Activated CD8-positive, alpha-beta memory T cell treated with anti-CD3 and anti-CD28 coated beads, Interleukin-2, amount 10 ng/mL, durations not matched to agents 7 days and 5 days (primary cell): Measurements from ENCODE around the gene GPR6. TPM values are rescaled to one million over a fixed set of nuclear protein-coding genes. Genes with fewer than 3 reads are reported as not detected.

ENCODE experiments used
- ATAC-seq: fragments of 150-1000 bp; cut with Tn5 transposase; one replicate; pipeline ENCODE4 v1.10.0; 2021; ENCODE audit warnings: moderate library complexity
- CTCF ChIA-PET: fragments of 350-600 bp; sonication (Branson Sonifier 250); formaldehyde crosslinking; loops from one replicate; lab custom pipeline; 2021; ENCODE audit warnings: antibody characterized with exemption; lab: Charles Lee
- DNase-seq: peaks from one replicate; pipeline ENCODE4 v3.0.0-alpha.2; 2020
- H3K27ac Mint-ChIP-seq: one replicate; pipeline ENCODE4 v1.8.0; 2021; ENCODE audit warnings: mild to moderate bottlenecking, mixed read lengths
- H3K27me3 Mint-ChIP-seq: one replicate; pipeline ENCODE4 v1.8.0; 2021; ENCODE audit warnings: mixed read lengths
- H3K36me3 Mint-ChIP-seq: one replicate; pipeline ENCODE4 v1.8.0; 2021; ENCODE audit warnings: mild to moderate bottlenecking, mixed read lengths
- H3K4me1 Mint-ChIP-seq: one replicate; pipeline ENCODE4 v1.8.0; 2021; ENCODE audit warnings: mixed read lengths
- H3K4me3 Mint-ChIP-seq: one replicate; pipeline ENCODE4 v1.8.0; 2021; ENCODE audit warnings: mild to moderate bottlenecking, moderate library complexity, mixed read lengths
- H3K9me3 Mint-ChIP-seq: one replicate; pipeline ENCODE4 v1.8.0; 2022; ENCODE audit warnings: low read depth, mixed read lengths
- total RNA-seq, 2 experiments: library from RNA; stranded (reverse); gene quantifications; one replicate each; pipeline ENCODE4 v1.2.3, GENCODE V29; 2021

GPR6 gene
- total RNA-seq, 2 experiments from 2014 or later, result not detected

GRCh38 chr6:109966299-109966698 is 11.8 kb upstream of the GPR6 start:
- no peaks in the 10 kb centered on the region for H3K4me1 Mint-ChIP-seq
- H3K9me3 Mint-ChIP-seq, result no peaks in the 10 kb centered on the region
- H3K36me3 Mint-ChIP-seq, result no peaks in the 10 kb centered on the region
- ATAC-seq, result no peak
- no peak overlapping the region for H3K27ac Mint-ChIP-seq
- peaks cover 10% of the 10 kb centered on the region for H3K27me3 Mint-ChIP-seq
- no peak overlapping the region for H3K4me3 Mint-ChIP-seq
- DNase-seq, result no peak
- CTCF ChIA-PET, result no interaction called here

- no peaks in the 10 kb centered on the region for H3K4me1 Mint-ChIP-seq
- peaks cover 3% of the 10 kb centered on the region for H3K36me3 Mint-ChIP-seq
- H3K27me3 Mint-ChIP-seq, result peaks cover 59% of the 10 kb centered on the region
- no peak overlapping the region for H3K4me3 Mint-ChIP-seq
- CTCF ChIA-PET, result interaction anchor here (1.6 kb wide), 1 partner anchor 62 kb away, joined by 6 read pairs; no protein-coding TSS in a partner anchor
- peaks cover 2% of the 10 kb centered on the region for H3K9me3 Mint-ChIP-seq
- no peak for DNase-seq
- H3K27ac Mint-ChIP-seq, result no peak overlapping the region
- no peak for ATAC-seq
These were observed 329 bp upstream of the GPR6 start for GRCh38 chr6:109977791-109978173.

- Mint-ChIP-seq H3K4me3 (no peak overlapping the region), H3K27me3 (peaks cover 60% of the 10 kb centered on the region), H3K4me1 (no peaks in the 10 kb centered on the region), H3K9me3 (peaks cover 2% of the 10 kb centered on the region), H3K36me3 (peaks cover 3% of the 10 kb centered on the region), H3K27ac (no peak overlapping the region)
- no peak for ATAC-seq
- CTCF ChIA-PET, result interaction anchor here (1.2 kb wide), 1 partner anchor 9 kb away, joined by 3 read pairs; no protein-coding TSS in a partner anchor
- DNase-seq, result no peak
These were observed 1.2 kb downstream of the GPR6 start for GRCh38 chr6:109979033-109979921.

GRCh38 chr6:109984410-109984809 is 6.3 kb downstream of the GPR6 start:
- ATAC-seq (no peak), DNase-seq (no peak)
- Mint-ChIP-seq H3K4me1 (no peaks in the 10 kb centered on the region), H3K4me3 (no peak overlapping the region), H3K27me3 (peaks cover 34% of the 10 kb centered on the region), H3K9me3 (peaks cover 4% of the 10 kb centered on the region), H3K27ac (no peak overlapping the region), H3K36me3 (peaks cover 3% of the 10 kb centered on the region)
- CTCF ChIA-PET, result no interaction called here

- Mint-ChIP-seq H3K9me3 (peaks cover 2% of the 10 kb centered on the region), H3K4me3 (no peak overlapping the region), H3K27ac (no peak overlapping the region), H3K36me3 (no peaks in the 10 kb centered on the region), H3K27me3 (peaks cover 27% of the 10 kb centered on the region), H3K4me1 (no peaks in the 10 kb centered on the region)
- ATAC-seq, result no peak
- CTCF ChIA-PET, result interaction anchor here (1.2 kb wide), 1 partner anchor 52 kb away, joined by 3 read pairs; no protein-coding TSS in a partner anchor
- DNase-seq, result no peak
These were observed 9.1 kb downstream of the GPR6 start for GRCh38 chr6:109987196-109987595.

- H3K27me3 Mint-ChIP-seq, result peaks cover 31% of the 10 kb centered on the region
- no peaks in the 10 kb centered on the region for H3K4me1 Mint-ChIP-seq
- CTCF ChIA-PET, result no interaction called here
- no peak overlapping the region for H3K4me3 Mint-ChIP-seq
- no peaks in the 10 kb centered on the region for H3K36me3 Mint-ChIP-seq
- no peak for ATAC-seq
- H3K27ac Mint-ChIP-seq, result no peak overlapping the region
- no peak for DNase-seq
- peaks cover 2% of the 10 kb centered on the region for H3K9me3 Mint-ChIP-seq
These were observed 13.3 kb downstream of the GPR6 start for GRCh38 chr6:109991201-109992101.

GRCh38 chr6:109998159-109998785 is 20.2 kb downstream of the GPR6 start:
- ATAC-seq (no peak), DNase-seq (no peak)
- Mint-ChIP-seq H3K27ac (no peak overlapping the region), H3K36me3 (no peaks in the 10 kb centered on the region), H3K9me3 (no peaks in the 10 kb centered on the region), H3K27me3 (peaks cover 26% of the 10 kb centered on the region), H3K4me3 (no peak overlapping the region), H3K4me1 (no peaks in the 10 kb centered on the region)
- CTCF ChIA-PET, result interaction anchor here (2.2 kb wide), 1 partner anchor 41 kb away, joined by 5 read pairs; no protein-coding TSS in a partner anchor

- peaks cover 24% of the 10 kb centered on the region for H3K27me3 Mint-ChIP-seq
These were observed 21.6 kb downstream of the GPR6 start for GRCh38 chr6:109999740-110000139.

GRCh38 chr6:110002676-110003075 is 24.6 kb downstream of the GPR6 start:
- no peaks in the 10 kb centered on the region for H3K36me3 Mint-ChIP-seq
- H3K27me3 Mint-ChIP-seq, result peaks cover 40% of the 10 kb centered on the region
- no peak for DNase-seq
- no peak for ATAC-seq
- CTCF ChIA-PET, result interaction anchor here (1.1 kb wide), 1 partner anchor 37 kb away, joined by 3 read pairs; no protein-coding TSS in a partner anchor
- no peaks in the 10 kb centered on the region for H3K9me3 Mint-ChIP-seq
- no peak overlapping the region for H3K4me3 Mint-ChIP-seq
- no peaks in the 10 kb centered on the region for H3K4me1 Mint-ChIP-seq
- H3K27ac Mint-ChIP-seq, result no peak overlapping the region

More at GRCh38 chr6:109999740-110000139, 21.6 kb downstream of the GPR6 start:
- Mint-ChIP-seq H3K27ac (no peak overlapping the region), H3K4me3 (no peak overlapping the region), H3K9me3 (no peaks in the 10 kb centered on the region), H3K4me1 (no peaks in the 10 kb centered on the region), H3K36me3 (no peaks in the 10 kb centered on the region)
- ATAC-seq (no peak), DNase-seq (no peak)
- CTCF ChIA-PET, result no interaction called here

GRCh38 chr6:110013386-110013785 is 35.3 kb downstream of the GPR6 start:
- H3K27ac Mint-ChIP-seq, result no peak overlapping the region
- H3K9me3 Mint-ChIP-seq, result no peaks in the 10 kb centered on the region
- DNase-seq (no peak), ATAC-seq (no peak)
- H3K27me3 Mint-ChIP-seq, result peaks cover 16% of the 10 kb centered on the region
- H3K4me1 Mint-ChIP-seq, result no peaks in the 10 kb centered on the region
- H3K4me3 Mint-ChIP-seq, result no peak overlapping the region
- no peaks in the 10 kb centered on the region for H3K36me3 Mint-ChIP-seq
- CTCF ChIA-PET, result no interaction called here

- CTCF ChIA-PET, result no interaction called here
- Mint-ChIP-seq H3K27ac (no peak overlapping the region), H3K4me1 (peaks cover 5% of the 10 kb centered on the region), H3K27me3 (peaks cover 14% of the 10 kb centered on the region), H3K4me3 (no peak overlapping the region), H3K36me3 (no peaks in the 10 kb centered on the region), H3K9me3 (no peaks in the 10 kb centered on the region)
- DNase-seq (no peak), ATAC-seq (no peak)
These were observed 37.1 kb downstream of the GPR6 start for GRCh38 chr6:110015206-110015605.

- Mint-ChIP-seq H3K27ac (no peak overlapping the region), H3K36me3 (no peaks in the 10 kb centered on the region), H3K27me3 (peaks cover 14% of the 10 kb centered on the region), H3K4me1 (peaks cover 20% of the 10 kb centered on the region), H3K4me3 (no peak overlapping the region), H3K9me3 (no peaks in the 10 kb centered on the region)
- DNase-seq (no peak), ATAC-seq (no peak)
- CTCF ChIA-PET, result interaction anchor here (1.3 kb wide), 1 partner anchor 23 kb away, joined by 3 read pairs; no protein-coding TSS in a partner anchor
These were observed 39.2 kb downstream of the GPR6 start for GRCh38 chr6:110017306-110017705.

- DNase-seq, result no peak
- CTCF ChIA-PET, result no interaction called here
- no peak for ATAC-seq
- no peaks in the 10 kb centered on the region for H3K36me3 Mint-ChIP-seq
- H3K9me3 Mint-ChIP-seq, result no peaks in the 10 kb centered on the region
- H3K4me3 Mint-ChIP-seq, result no peak overlapping the region
- peaks cover 20% of the 10 kb centered on the region for H3K4me1 Mint-ChIP-seq
- H3K27ac Mint-ChIP-seq, result no peak overlapping the region
- H3K27me3 Mint-ChIP-seq, result peaks cover 14% of the 10 kb centered on the region
These were observed 39.8 kb downstream of the GPR6 start for GRCh38 chr6:110017946-110018345.
